Keratinocyte (primary cell): ENCODE measurements around the gene PFKP.

ENCODE experiments used
- CTCF ChIP-seq, 3 experiments: IDR thresholded peaks in 1 of 3; conservative IDR thresholded peaks in 1 of 3; optimal IDR thresholded peaks in 1 of 3; 2 replicates in 2 of 3; 3 replicates in 1 of 3; pipeline versions ENCODE3 to v1.5.1; 2011; ENCODE audit warnings: low read length in 3 of 3, mild to moderate bottlenecking in 3 of 3, moderate library complexity in 2 of 3, control low read depth in 1 of 3, inconsistent platforms in 1 of 3; ENCODE audit not compliant: insufficient read depth in 2 of 3; ENCODE audit errors: extremely low read depth in 1 of 3
- EZH2 ChIP-seq: IDR thresholded peaks from one replicate; pipeline ENCODE4 v1.6.1; 2012; ENCODE audit warnings: inconsistent platforms, mild to moderate bottlenecking, low read length, moderate library complexity

GRCh38 chr10:3179174-3179573 lies 111.8 kb downstream of the PFKP start:
- TF ChIP-seq EZH2 (no peak), CTCF (optimal IDR thresholded peaks at IDR 0.05 in 1 of 3, IDR thresholded peaks at IDR 0.05 in 1 of 3, conservative IDR thresholded peaks at IDR 0.05 in 1 of 3; ENCODE audit: extremely low read depth in 1 of 3, insufficient read depth in 2 of 3, low read length in 3 of 3) (no peak)
